GM12892 (cell line): ENCODE data around the gene JARID2.

Experiments used
- DNase-seq: peaks from one replicate; pipeline ENCODE4 v3.0.0; 2011; ENCODE audit not compliant: insufficient read length
- FAIRE-seq: peaks from 2 replicates; lab custom pipeline; 2011; peaks lifted over from hg19 to GRCh38; lab: Jason Lieb, UNC
- POLR2A ChIP-seq: IDR thresholded peaks from 2 replicates; pipeline ENCODE4 v1.6.1; 2011; ENCODE audit warnings: low read depth, low read length, control low read depth
- POLR2AphosphoS5 ChIP-seq: IDR thresholded peaks from 2 replicates; pipeline ENCODE4 v1.6.1; 2011; ENCODE audit warnings: low read depth, low read length, control low read depth
- TAF1 ChIP-seq: IDR thresholded peaks from 2 replicates; pipeline ENCODE4 v1.6.1; 2011; ENCODE audit warnings: low read depth, mild to moderate bottlenecking, control low read depth, low read length, borderline replicate concordance

JARID2 gene

GRCh38 chr6:15382089-15382488 is 136.2 kb downstream of the JARID2 start:
- DNase-seq, result no peak
- FAIRE-seq, result no peak
- TF ChIP-seq TAF1 (no peak), POLR2AphosphoS5 (no peak), POLR2A (no peak)

- DNase-seq, result no peak
- FAIRE-seq, result no peak
- TF ChIP-seq POLR2AphosphoS5, result no peak
- TF ChIP-seq TAF1, result no peak
- no peak for TF ChIP-seq POLR2A
Observed at GRCh38 chr6:15382712-15383111, 136.8 kb downstream of the JARID2 start.

DNA sequence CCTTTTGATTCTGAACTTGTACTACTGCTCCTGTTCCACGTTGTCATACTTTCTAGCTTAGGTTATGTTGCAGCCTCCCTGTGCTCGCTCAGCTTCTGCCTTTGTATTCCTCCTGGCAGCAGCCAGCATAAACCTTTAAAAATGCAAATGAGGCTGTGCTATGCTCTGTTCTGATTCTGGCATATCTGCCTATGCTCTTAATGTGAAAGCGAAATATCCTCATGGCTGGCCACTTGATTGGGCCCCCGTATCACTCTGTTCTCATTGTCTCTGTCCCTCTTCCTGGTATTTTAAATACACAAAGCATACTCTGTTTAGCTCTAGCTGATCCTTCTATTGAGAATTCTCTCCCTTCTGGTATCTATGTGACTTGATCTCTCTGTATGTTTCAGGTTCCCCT is 139.0 kb downstream of the JARID2 start:
- DNase-seq (no peak), FAIRE-seq (no peak)
- TF ChIP-seq TAF1 (no peak), POLR2A (no peak), POLR2AphosphoS5 (no peak)

DNA sequence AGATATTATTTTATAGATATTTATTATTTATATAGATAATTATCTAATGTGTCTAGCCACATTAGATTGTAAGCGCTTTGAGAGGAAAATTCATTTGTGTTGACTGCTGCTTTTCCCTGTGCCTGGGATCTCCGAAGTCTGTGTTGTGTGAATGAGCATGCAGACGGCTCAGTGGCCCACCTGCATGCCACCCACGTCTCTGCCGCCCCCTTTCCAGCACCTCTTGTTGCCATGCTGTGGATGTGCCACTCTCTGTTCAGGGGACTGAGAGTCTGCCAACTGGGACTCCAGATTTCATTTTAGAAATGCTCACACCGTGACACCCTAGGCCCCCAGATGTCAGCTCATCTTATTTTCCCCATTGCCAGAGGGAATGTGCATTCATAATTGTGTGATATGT is 139.7 kb downstream of the JARID2 start:
- FAIRE-seq, result no peak

GRCh38 chr6:15386110-15386755 is 140.4 kb downstream of the JARID2 start:
- no peak for TF ChIP-seq POLR2A
- TF ChIP-seq TAF1, result no peak
- TF ChIP-seq POLR2AphosphoS5, result no peak
- DNase-seq, result no peak
- peak; percentile 74 for FAIRE-seq

More for the DNA sequence above, 139.7 kb downstream of the JARID2 start:
- TF ChIP-seq POLR2A (no peak), POLR2AphosphoS5 (no peak), TAF1 (no peak)
- no peak for DNase-seq

- FAIRE-seq (peak; percentile 40), DNase-seq (no peak)
- no peak for TF ChIP-seq POLR2A
- no peak for TF ChIP-seq POLR2AphosphoS5
- no peak for TF ChIP-seq TAF1
Observed at GRCh38 chr6:15386756-15387112, 140.9 kb downstream of the JARID2 start.

- DNase-seq, result no peak
- TF ChIP-seq POLR2A (no peak), TAF1 (no peak), POLR2AphosphoS5 (no peak)
- FAIRE-seq, result peak; percentile 24
Observed at GRCh38 chr6:15387118-15387517, 141.2 kb downstream of the JARID2 start.

- TF ChIP-seq TAF1 (no peak), POLR2AphosphoS5 (no peak), POLR2A (no peak)
- no peak for FAIRE-seq
Observed at GRCh38 chr6:15389084-15389764, 143.4 kb downstream of the JARID2 start.

DNA sequence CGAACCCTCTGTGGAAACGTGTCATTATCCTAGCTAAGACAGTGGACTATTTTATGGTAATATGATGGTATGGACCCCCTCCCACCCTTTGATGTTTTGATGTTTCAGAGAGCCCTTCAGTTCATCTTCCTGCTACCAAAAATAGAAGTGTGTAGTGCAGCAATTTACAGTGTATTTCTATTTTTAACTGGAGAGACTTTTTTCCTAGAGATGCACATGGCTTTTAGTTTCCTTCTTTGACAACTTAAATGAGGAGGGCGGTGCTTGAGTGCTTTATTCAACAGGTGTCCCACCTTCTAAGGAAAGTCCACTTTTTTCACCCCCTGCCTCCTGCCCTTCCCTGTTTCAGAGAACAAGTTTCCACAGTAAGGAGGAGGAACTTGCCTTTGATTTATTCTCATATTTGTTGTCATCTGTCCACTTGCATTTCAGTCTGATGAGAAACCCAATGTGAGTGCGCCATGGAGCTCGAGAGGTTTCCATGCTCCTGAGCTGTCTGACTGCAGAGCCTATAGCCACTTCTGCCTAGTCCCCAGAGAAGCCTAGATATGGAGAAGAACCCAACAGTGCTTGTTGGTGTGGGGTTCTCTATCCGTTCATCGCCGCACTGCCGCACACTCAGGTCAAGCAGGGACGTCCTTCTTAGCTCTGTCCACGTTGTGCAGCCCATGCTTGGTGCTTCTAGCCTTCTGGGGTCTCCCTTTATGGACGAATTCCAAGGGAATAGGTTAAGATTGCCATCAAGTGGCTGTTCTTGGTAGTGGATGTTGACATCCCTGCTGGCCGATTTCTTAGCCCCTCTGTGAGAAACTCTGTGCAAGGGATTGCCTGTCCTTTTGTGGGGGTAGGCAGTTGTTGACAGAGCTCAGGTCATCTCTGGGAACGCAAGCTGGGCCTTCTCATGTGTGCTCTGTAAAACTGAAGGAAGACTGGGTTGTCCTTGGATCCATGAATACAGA is 144.2 kb downstream of the JARID2 start:
- peak; percentile 81 for FAIRE-seq
- peak; percentile 27 for DNase-seq

More at GRCh38 chr6:15389084-15389764, 143.4 kb downstream of the JARID2 start:
- DNase-seq, result no peak

DNA sequence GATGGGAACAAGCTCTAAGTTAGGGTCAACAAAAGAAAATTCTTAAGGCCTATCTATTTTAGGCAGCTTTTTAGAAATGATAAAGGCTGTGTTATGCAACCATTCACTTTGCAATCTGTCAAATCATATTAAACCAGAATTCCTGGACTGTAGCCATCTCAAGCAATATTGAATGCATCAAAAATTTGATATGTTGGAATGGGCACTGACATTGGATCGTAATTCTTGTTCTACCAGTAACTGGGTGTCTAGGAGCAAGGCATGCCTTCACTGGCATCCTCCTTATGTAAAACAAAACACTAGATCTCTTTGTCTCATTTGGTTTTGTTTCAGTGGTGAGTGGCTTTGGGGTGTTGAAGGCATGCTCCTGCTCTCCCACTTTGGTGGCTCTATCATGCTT is 145.6 kb downstream of the JARID2 start:
- DNase-seq (no peak), FAIRE-seq (no peak)
- TF ChIP-seq POLR2AphosphoS5 (no peak), TAF1 (no peak), POLR2A (no peak)

More for the DNA sequence above, 144.2 kb downstream of the JARID2 start:
- TF ChIP-seq POLR2AphosphoS5 (no peak), POLR2A (no peak), TAF1 (no peak)

DNA sequence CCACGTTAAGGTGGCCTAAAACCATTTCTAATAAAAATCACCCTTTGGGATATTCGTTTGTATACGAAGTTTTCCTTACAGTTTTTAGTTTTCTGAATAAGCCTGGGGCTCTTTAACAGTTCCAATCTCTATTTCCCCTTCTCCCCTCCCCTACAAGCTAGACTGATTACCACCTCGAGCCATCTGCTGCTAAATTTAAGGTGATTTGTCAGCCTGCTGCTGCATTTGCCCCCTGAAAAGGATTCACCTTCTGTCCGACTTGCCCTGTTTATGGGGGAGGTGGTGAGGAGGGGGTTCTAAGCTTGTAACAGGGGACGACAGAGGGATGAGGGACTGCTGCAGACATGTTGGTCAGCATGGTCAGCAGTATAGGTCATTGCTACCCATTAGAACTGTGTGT is 146.3 kb downstream of the JARID2 start:
- DNase-seq (no peak), FAIRE-seq (no peak)
- no peak for TF ChIP-seq TAF1
- TF ChIP-seq POLR2AphosphoS5, result no peak
- no peak for TF ChIP-seq POLR2A

DNA sequence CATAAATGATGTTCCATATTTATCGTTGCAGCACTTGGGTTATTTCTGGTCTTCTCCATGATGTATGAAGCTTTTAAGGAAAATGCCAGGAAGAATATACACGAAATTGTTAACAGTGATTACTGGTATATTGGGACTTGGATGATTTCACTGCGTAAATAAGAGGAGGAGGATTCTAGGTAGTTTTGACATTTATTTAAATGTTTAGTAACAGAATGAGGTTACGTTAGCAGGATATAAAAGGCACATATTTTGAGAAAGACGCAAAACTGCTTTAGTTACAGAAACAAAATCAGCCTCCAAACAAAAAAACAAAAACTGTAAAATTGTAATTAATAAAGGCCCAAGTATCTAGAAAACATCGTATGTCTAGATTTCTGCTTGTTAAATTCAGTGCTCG is 147.7 kb downstream of the JARID2 start:
- no peak for DNase-seq
- no peak for FAIRE-seq

More for the DNA sequence above, 147.7 kb downstream of the JARID2 start:
- no peak for TF ChIP-seq POLR2AphosphoS5
- no peak for TF ChIP-seq POLR2A
- no peak for TF ChIP-seq TAF1
